ENCODE results near the gene YAF2. TPM values are rescaled to one million over a fixed set of nuclear protein-coding genes. Genes with fewer than 3 reads are reported as not detected.
A peak's percentile ranks its signal among the peaks of the same experiment; 100 is the strongest.

The YAF2 gene
- total RNA-seq, 1 experiment from 2014 or later, result 5.6 TPM

DNA sequence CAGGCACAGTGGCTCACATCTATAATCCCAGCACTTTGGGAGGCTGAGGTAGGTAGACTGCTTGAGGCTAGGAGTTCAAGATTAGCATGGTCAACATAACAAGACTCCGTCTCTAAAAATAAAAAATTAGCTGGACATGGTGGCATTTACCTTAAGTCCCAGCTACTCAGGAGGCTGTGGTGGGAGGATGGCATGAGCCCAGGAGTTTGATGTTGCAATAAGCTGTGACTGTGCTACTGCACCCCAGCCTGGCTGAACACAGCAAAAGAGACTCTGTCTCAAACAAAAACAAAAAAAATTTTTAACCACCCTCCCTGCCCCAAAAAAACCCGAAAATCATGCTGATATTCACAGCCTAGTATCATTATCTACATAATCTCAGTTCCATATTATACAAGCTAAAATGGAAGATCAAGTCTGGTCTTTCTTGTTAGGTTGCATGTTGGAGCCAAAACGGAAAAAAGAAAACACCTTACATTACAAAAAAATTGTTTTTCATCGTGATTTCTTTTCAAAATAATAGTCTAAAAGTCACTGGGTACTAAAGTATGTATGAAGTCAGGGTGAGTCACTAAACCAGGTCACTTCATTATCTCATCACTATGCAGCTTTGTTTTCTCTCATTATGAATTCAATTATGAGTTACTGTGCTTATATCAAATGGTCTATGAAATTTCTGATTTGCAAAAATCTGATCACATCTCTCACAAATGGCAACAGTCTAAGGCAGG is 107.2 kb downstream of the YAF2 start:
- DNase-seq, result no peak
- Histone ChIP-seq H3K36me3 (replicated peaks; ENCODE audit: control insufficient read depth, insufficient read depth, low read length) (no peaks in the 10 kb centered on the region), H3K4me3 (ENCODE audit: insufficient read depth, low read depth, low read length) (no peak overlapping the region), H3K27me3 (ENCODE audit: control insufficient read depth, insufficient read depth, low read length) (no peaks in the 10 kb centered on the region)

DNA sequence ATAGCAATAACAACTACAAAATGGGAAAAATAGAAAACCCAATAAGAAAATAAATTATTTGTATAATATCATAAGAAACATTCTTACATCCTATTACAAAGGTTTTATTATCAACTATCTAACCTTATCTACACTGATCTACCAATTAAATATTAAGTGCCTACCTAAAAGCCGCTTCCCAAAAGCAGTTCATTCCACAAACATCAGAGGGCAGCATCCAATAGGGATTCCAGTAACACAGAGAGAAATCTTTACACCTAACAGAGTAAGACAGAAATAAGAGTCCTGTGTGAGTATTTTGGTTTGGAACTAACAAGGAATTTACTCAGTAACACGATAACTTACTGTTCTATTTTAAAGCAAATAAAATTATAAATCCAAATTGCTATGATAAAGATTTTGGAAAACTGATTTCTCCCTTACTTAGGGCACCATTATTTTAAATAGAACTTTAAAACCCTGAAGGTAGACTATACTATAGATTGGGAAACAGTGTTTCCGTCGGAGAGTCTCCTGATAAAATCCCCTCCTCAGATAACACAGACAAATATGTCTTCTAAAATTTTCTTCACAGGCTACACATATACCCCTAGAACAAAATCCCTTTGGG is 108.3 kb downstream of the YAF2 start:
- Histone ChIP-seq H3K4me3 (ENCODE audit: insufficient read depth, low read depth, low read length) (no peak overlapping the region), H3K36me3 (replicated peaks; ENCODE audit: control insufficient read depth, insufficient read depth, low read length) (no peaks in the 10 kb centered on the region), H3K27me3 (ENCODE audit: control insufficient read depth, insufficient read depth, low read length) (no peaks in the 10 kb centered on the region)
- peak; percentile 34 for DNase-seq

DNA sequence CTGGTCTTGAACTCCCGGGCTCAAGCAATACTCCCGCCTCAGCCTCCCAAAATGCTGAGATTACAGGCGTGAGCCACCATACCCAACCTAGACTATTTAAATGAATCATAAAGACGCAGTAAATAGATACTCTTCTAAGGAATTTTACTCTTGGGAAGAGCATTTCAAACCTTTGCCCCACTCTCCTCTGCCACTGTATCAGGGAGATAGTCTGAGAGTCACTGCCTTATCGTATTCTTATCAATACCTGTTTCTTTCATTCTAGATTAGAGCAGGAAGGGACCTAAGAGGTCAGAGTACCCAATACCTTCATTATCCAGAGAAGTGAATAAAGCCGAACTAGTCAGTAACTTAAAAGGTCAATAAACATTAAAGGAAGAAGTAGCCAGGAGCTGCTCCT is 109.2 kb downstream of the YAF2 start:
- no peak overlapping the region for H3K4me3 ChIP-seq (ENCODE audit: insufficient read depth, low read depth, low read length)
- H3K27me3 ChIP-seq (ENCODE audit: control insufficient read depth, insufficient read depth, low read length), result no peaks in the 10 kb centered on the region
- no peaks in the 10 kb centered on the region for H3K36me3 ChIP-seq (replicated peaks; ENCODE audit: control insufficient read depth, insufficient read depth, low read length)

DNA sequence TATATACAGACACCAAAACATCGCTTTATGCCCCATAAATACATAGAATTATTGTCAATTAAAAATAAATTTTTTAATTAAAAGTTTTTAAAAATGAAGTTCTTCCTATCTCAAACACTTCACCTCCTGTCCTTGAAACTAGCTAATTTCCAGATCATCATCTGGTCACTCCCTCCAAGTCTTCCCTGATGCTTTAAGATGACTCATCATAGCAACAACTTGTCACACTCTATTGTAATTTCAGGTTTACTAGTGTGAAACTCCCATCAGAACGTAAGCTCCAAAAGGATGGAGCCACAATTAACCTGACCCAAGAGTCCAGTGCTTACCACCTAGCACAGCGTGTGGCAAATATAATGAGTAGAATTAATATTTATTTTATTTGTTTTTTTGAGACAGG is 109.7 kb downstream of the YAF2 start:
- DNase-seq, result no peak
- H3K4me3 ChIP-seq (ENCODE audit: insufficient read depth, low read depth, low read length), result no peak overlapping the region
- H3K27me3 ChIP-seq (ENCODE audit: control insufficient read depth, insufficient read depth, low read length), result no peaks in the 10 kb centered on the region
- H3K36me3 ChIP-seq (replicated peaks; ENCODE audit: control insufficient read depth, insufficient read depth, low read length), result no peaks in the 10 kb centered on the region

More for the DNA sequence above, 109.2 kb downstream of the YAF2 start:
- no peak for DNase-seq

DNA sequence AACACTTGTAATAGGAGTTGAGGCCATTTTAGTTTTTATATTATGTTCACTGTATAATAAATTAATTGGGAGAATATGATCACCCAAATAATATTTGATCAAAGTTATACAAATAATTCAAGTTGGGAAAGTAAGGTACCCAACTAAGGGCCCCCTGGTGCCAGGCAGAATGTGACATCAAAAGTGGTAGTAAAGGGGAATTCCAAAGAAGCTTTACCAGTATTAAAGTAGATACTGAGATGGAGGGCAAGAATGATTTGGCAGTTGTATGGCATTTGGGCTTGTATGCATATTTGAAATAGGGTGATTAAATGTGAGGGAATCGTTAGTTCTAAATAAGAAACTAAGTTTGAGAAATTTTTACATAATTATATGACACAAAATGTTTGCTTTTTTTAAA is 111.1 kb downstream of the YAF2 start:
- Histone ChIP-seq H3K4me3 (ENCODE audit: insufficient read depth, low read depth, low read length) (no peak overlapping the region), H3K27me3 (ENCODE audit: control insufficient read depth, insufficient read depth, low read length) (no peaks in the 10 kb centered on the region), H3K36me3 (replicated peaks; ENCODE audit: control insufficient read depth, insufficient read depth, low read length) (no peaks in the 10 kb centered on the region)
- DNase-seq, result no peak

DNA sequence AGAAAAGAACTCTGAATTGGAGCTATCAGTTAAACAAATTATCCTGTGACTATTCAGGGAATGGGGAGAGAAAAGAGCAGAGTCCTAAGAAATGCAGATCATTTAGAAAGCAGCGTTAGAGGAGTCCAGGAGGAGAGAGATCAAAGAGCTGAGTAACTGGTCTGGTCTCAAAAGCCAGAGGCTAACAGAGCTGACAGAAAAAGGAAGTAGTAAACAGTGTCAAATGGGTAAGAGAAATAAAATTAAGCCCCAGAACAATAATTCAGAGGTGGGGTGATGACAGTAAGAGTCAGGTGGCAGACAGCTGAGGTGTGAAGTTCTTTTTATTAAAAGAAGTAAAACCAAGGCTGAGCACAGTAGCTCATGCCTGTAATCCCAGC is 112.7 kb downstream of the YAF2 start:
- Histone ChIP-seq H3K27me3 (ENCODE audit: control insufficient read depth, insufficient read depth, low read length) (no peaks in the 10 kb centered on the region), H3K36me3 (replicated peaks; ENCODE audit: control insufficient read depth, insufficient read depth, low read length) (no peaks in the 10 kb centered on the region), H3K4me3 (ENCODE audit: insufficient read depth, low read depth, low read length) (no peak overlapping the region)
- DNase-seq, result peak; percentile 7

DNA sequence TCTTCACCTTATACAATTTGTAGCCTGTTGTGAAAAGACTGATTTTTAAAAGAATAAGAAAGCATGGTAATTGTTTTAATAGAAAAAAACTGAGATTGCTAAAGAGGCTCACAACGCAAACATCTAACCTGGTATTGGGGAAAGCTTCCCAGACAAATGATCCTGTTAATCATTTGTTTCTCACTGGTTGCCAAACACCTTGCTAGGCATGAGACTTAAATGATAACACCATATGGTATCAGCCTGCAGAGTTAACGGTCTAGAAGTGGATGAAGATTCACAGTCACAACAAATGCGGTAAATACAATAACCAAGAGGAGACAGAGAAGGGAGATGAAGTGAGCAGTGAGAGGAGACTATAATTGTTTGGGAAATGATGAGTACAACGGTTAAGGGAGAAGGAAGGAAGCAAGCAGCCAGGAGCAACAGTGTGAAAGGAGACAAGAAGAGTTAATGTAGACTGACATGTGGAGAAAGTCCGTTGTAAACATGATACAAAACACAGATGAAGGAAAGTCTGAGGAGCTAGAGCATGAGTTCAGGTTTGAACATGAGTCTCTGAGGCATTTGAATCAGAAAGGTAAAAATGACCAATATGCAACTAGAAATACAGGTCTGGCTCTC is 113.2 kb downstream of the YAF2 start:
- no peaks in the 10 kb centered on the region for H3K36me3 ChIP-seq (replicated peaks; ENCODE audit: control insufficient read depth, insufficient read depth, low read length)
- no peaks in the 10 kb centered on the region for H3K27me3 ChIP-seq (ENCODE audit: control insufficient read depth, insufficient read depth, low read length)
- no peak overlapping the region for H3K4me3 ChIP-seq (ENCODE audit: insufficient read depth, low read depth, low read length)
- no peak for DNase-seq

DNA sequence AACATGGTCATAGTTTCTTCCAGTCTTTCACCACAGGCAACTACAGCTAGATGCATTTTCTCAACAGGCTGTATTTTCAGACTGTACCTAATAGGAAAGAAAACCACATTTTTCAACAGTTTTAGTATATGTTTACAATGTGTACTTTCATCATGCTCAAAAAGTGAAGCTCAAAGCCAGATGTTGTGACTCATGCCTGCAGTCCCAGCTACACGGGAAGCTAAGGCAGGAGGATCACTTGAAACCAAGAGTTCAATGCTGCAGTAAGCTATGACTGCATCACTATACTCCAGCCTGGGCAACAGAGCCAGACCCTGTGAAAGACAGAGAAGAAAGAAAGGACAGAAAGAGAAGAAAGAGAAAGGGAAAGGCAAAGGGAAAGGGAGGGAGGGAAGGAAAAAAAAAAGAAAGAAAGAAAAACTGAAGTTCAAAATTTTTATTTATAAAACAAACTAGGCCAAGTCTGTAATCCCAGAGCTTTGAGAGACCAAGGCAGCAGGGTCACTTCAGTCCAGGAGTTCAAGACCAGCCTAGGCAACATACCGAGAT is 118.9 kb downstream of the YAF2 start:
- H3K4me3 ChIP-seq (ENCODE audit: insufficient read depth, low read depth, low read length), result no peak overlapping the region
- no peaks in the 10 kb centered on the region for H3K36me3 ChIP-seq (replicated peaks; ENCODE audit: control insufficient read depth, insufficient read depth, low read length)
- no peak for DNase-seq
- no peaks in the 10 kb centered on the region for H3K27me3 ChIP-seq (ENCODE audit: control insufficient read depth, insufficient read depth, low read length)

DNA sequence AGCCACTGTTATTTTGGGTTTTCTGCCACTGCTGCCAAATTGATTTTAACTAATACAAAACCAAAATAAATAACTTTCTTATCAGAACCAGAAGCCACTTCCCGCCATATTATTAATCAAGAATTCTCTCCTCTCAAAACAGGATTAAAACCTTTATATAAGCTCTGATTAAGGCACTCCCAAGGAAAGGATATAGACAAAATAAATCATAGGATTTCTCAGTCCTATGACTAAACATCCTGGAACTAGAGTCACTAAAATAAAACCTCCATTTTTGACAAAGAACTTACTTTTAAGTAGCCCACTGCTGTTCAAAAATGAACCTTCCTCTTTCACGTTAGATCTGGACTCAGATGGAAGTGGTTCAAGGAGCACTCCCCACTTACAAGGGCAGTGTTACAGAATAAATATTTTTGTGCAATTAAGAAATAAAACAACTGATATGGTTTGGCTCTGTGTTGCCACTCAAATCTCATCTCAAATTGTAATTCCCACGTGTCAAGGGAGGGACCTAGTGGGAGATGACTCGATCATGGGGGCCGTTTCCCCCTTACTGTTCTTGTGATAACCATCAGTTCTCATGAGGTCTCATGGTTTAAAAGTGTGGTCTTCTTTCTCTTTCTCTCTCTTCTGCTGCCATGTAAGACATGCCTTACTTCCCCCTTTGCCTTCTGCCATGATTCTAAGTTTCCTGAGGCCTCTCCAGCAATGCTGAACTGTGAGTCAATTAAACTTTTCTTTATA is 119.7 kb downstream of the YAF2 start:
- Histone ChIP-seq H3K36me3 (replicated peaks; ENCODE audit: control insufficient read depth, insufficient read depth, low read length) (no peaks in the 10 kb centered on the region), H3K27me3 (ENCODE audit: control insufficient read depth, insufficient read depth, low read length) (no peaks in the 10 kb centered on the region), H3K4me3 (ENCODE audit: insufficient read depth, low read depth, low read length) (no peak overlapping the region)
- DNase-seq, result no peak

DNA sequence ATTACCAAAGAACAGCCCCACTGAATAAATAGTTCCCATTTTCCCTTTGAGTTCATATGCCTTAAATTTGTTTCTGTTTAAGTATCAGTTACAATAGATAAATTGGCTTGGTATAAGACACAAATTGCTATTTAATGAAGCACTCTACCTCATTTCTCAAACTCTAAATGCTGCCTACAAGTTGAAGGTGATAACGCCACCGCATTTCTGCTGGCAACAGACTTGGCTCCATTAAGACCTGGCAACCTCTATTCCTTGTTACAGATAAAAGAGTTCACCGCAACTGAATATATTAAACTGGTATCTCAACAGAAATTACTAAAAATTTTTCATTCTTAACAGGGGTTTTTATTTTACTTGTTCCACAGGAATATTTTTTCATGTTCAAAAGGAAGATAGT is 129.0 kb downstream of the YAF2 start:
- Histone ChIP-seq H3K27me3 (ENCODE audit: control insufficient read depth, insufficient read depth, low read length) (no peaks in the 10 kb centered on the region), H3K4me3 (ENCODE audit: insufficient read depth, low read depth, low read length) (no peak overlapping the region), H3K36me3 (replicated peaks; ENCODE audit: control insufficient read depth, insufficient read depth, low read length) (no peaks in the 10 kb centered on the region)
- DNase-seq, result no peak

Other genes starting within 250 kb of the YAF2 start
- 8.3 and 9.9 TPM in 2 replicates for gene GXYLT1, start 93.4 kb downstream of the YAF2 start, total RNA-seq (2014; rRNA removed; shearing (Covaris generic))
- 21.5 and 36.9 TPM in 2 replicates for gene ZCRB1, start 87.8 kb upstream of the YAF2 start, total RNA-seq (2014; rRNA removed; shearing (Covaris generic))
- 66.2 and 82.1 TPM in 2 replicates for gene PPHLN1, start 87.9 kb upstream of the YAF2 start, total RNA-seq (2014; rRNA removed; shearing (Covaris generic))